Esophagus squamous epithelium (tissue), 5 donors: Measurements from ENCODE around the gene CNTNAP5. TPM values are rescaled to one million over a fixed set of nuclear protein-coding genes. Genes with fewer than 3 reads are reported as not detected.

Experiments used
- DNase-seq: peaks from one replicate; lab custom pipeline; 2025; lab: John Stamatoyannopoulos, UW
- H3K27ac ChIP-seq, 4 donors: fragments of 200-600 bp; sonication (generic); one replicate each; pipeline ENCODE4 v1.5.1; 2016 to 2019; ENCODE audit warnings: mild to moderate bottlenecking in 1 of 4
- H3K27me3 ChIP-seq, 4 donors: fragments of 200-600 bp; sonication (generic); 1 replicate in 3 of 4; 2 replicates in 1 of 4; pipeline versions ENCODE4 v1.5.1 to v1.6.0; 2017 to 2021; ENCODE audit warnings: antibody characterized with exemption in 1 of 4
- H3K36me3 ChIP-seq, 3 donors: fragments of 200-600 bp; sonication (generic); one replicate each; pipeline ENCODE4 v1.5.1; 2016 to 2019
- H3K4me1 ChIP-seq, 3 donors: fragments of 200-600 bp; sonication (generic); one replicate each; pipeline ENCODE4 v1.5.1; 2017 to 2019
- H3K4me3 ChIP-seq, 4 donors: fragments of 200-600 bp; sonication (generic); 1 replicate in 3 of 4; 2 replicates in 1 of 4; pipeline ENCODE4 v1.5.1; 2016 to 2019; ENCODE audit warnings: mild to moderate bottlenecking in 2 of 4, moderate library complexity in 1 of 4
- H3K9me3 ChIP-seq, 3 donors: fragments of 200-600 bp; sonication (generic); one replicate each; pipeline ENCODE4 v1.5.1; 2016 to 2019
- POLR2A ChIP-seq, 4 donors: fragments of 450-650 bp; IDR thresholded peaks; one replicate each; pipeline ENCODE4 v1.6.1; 2017; ENCODE audit warnings: antibody characterized with exemption in 4 of 4, mild to moderate bottlenecking in 4 of 4, moderate library complexity in 3 of 4
- WGBS, 2 donors: methylation state at CpG; one replicate each; pipeline ENCODE4 v1.1.5; 2018; 5-methylcytosine and 5-hydroxymethylcytosine counted together
- intact Hi-C: fragments of 100-400 bp; cut with DNase I; formaldehyde crosslinking; loops from one replicate; pipeline ENCODE4 v1.15.0; 2022
- total RNA-seq, 4 donors: library from RNA; depleted of rRNA; stranded (reverse); fragments of >200 nt; gene quantifications; one replicate each; pipeline ENCODE4 v1.1.0, GENCODE V29; 2016
- TF ChIP-seq, protein P1 (sequence below), 6 experiments: fragments of 450-650 bp in 4 of 6; fragments of 200-600 bp in 2 of 6; sonication (generic) in 2 of 6; IDR thresholded peaks; one replicate each; pipeline ENCODE4 v1.5.1; 2016 to 2019; ENCODE audit warnings: antibody characterized with exemption in 6 of 6, mild to moderate bottlenecking in 4 of 6, moderate library complexity in 4 of 6
- donor health status: DM: yes; HTN: yes; CAD: no.

Gene CNTNAP5
- total RNA-seq, 4 donors from 2014 or later: not detected

DNA sequence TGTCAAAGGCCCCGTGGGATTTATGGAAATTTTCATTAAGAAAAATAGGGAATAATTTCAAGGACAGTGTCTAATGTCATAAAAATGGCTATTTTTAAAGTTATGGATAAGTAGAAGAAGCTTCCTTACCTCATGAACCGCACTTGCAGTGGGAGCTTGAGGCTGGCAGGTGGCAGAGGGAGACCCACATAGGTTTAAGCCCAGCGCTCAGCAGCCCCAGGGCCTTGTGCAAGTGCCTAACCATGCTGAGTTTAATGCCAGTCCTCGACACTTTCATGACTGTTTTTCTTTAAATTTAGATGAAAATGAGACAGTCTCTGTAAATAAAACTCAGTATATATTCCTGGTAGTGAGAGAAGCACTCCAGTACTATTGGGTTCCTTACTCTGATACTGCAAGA, 285.6 kb downstream of the CNTNAP5 start:
- Histone ChIP-seq H3K4me3 (no peak overlapping the region), H3K36me3 (no peaks in the 10 kb centered on the region), H3K9me3 (no peaks in the 10 kb centered on the region), H3K4me1 (no peaks in the 10 kb centered on the region), H3K27ac (no peak overlapping the region), H3K27me3 (no peaks in the 10 kb centered on the region)
- WGBS, 2 donors: 55 to 72% methylated on average over 4 of the region's 4 CpGs
- DNase-seq: no peak
- TF ChIP-seq POLR2A (IDR thresholded peaks at IDR 0.05): no peak
- TF ChIP-seq, protein P1, sequence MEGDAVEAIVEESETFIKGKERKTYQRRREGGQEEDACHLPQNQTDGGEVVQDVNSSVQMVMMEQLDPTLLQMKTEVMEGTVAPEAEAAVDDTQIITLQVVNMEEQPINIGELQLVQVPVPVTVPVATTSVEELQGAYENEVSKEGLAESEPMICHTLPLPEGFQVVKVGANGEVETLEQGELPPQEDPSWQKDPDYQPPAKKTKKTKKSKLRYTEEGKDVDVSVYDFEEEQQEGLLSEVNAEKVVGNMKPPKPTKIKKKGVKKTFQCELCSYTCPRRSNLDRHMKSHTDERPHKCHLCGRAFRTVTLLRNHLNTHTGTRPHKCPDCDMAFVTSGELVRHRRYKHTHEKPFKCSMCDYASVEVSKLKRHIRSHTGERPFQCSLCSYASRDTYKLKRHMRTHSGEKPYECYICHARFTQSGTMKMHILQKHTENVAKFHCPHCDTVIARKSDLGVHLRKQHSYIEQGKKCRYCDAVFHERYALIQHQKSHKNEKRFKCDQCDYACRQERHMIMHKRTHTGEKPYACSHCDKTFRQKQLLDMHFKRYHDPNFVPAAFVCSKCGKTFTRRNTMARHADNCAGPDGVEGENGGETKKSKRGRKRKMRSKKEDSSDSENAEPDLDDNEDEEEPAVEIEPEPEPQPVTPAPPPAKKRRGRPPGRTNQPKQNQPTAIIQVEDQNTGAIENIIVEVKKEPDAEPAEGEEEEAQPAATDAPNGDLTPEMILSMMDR (IDR thresholded peaks at IDR 0.05): no peak
- intact Hi-C loops: no loop called here

- Histone ChIP-seq H3K9me3 (no peaks in the 10 kb centered on the region), H3K27ac (no peak overlapping the region), H3K4me3 (no peak overlapping the region), H3K36me3 (no peaks in the 10 kb centered on the region), H3K27me3 (no peaks in the 10 kb centered on the region), H3K4me1 (no peaks in the 10 kb centered on the region)
- 81 to 88% methylated on average over 8 of the region's 8 CpGs for WGBS, 2 donors
- intact Hi-C loops: no loop called here
- no peak for TF ChIP-seq POLR2A (IDR thresholded peaks at IDR 0.05)
- TF ChIP-seq, protein P1 (IDR thresholded peaks at IDR 0.05): no peak
- no peak for DNase-seq
Observed at GRCh38 chr2:124314084-124314483, 289.0 kb downstream of the CNTNAP5 start.

DNA sequence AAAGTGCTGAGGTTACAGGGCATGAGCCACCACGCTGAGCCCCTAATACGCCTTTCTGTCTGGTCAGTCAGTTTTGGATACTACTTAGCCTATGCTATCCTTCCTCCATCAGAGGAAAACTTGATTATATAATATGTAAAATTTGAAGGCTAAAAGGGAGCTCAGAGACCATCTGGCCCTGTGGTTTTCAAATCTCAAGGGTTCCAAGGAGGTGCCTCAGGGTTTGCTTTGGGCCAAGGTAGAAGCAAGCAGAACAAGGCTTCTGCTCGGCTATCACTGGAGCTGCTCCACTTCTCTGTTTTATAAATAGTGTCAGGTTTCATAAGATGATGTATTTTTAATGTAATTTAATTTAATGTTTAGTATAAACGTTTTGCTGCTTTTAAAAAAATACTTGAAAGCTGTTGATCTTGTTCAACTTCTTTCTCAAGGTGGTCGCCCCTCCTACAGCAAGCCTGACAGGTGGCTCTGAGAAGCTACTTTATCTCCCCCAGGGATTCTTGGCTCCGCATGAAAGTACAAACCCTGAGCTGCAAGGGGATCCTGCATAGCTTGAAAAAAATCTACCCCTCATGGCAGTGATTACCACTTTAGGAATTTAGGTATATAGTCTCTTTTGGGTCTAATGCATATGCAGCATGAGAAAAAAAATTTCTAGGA, 290.3 kb downstream of the CNTNAP5 start:
- Histone ChIP-seq H3K27me3 (no peaks in the 10 kb centered on the region), H3K9me3 (no peaks in the 10 kb centered on the region), H3K36me3 (no peaks in the 10 kb centered on the region), H3K4me3 (no peak overlapping the region), H3K4me1 (no peaks in the 10 kb centered on the region), H3K27ac (no peak overlapping the region)
- intact Hi-C loops: no loop called here
- 57 to 62% methylated on average over 6 of the region's 6 CpGs for WGBS, 2 donors
- TF ChIP-seq, protein P1 (IDR thresholded peaks at IDR 0.05): no peak
- TF ChIP-seq POLR2A (IDR thresholded peaks at IDR 0.05): no peak
- no peak for DNase-seq

DNA sequence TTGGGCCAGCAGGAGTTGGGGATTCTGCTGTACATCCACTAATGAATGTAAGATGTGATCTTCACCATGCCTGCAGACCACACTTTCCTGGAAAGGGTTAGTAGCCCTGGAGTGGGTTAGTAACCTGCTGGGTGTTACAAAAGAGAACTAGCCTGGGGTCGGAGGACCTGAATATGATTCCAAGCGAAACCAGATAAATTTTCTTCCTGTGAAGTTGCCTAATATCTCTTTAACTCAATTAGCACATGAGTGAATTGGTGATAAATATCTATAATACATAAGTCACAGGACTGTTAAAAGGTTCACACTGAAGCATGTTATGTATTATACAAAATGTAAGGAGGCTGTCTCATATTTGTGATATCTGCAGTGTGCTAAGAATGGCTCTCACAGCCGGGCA, 291.0 kb downstream of the CNTNAP5 start:
- intact Hi-C loops: no loop called here
- Histone ChIP-seq H3K27ac (no peak overlapping the region), H3K9me3 (no peaks in the 10 kb centered on the region), H3K27me3 (no peaks in the 10 kb centered on the region), H3K4me1 (no peaks in the 10 kb centered on the region), H3K36me3 (no peaks in the 10 kb centered on the region), H3K4me3 (no peak overlapping the region)
- TF ChIP-seq, protein P1 (IDR thresholded peaks at IDR 0.05): no peak
- TF ChIP-seq POLR2A (IDR thresholded peaks at IDR 0.05): no peak
- 83 to 88% methylated on average over 3 of the region's 3 CpGs for WGBS, 2 donors
- no peak for DNase-seq

DNA sequence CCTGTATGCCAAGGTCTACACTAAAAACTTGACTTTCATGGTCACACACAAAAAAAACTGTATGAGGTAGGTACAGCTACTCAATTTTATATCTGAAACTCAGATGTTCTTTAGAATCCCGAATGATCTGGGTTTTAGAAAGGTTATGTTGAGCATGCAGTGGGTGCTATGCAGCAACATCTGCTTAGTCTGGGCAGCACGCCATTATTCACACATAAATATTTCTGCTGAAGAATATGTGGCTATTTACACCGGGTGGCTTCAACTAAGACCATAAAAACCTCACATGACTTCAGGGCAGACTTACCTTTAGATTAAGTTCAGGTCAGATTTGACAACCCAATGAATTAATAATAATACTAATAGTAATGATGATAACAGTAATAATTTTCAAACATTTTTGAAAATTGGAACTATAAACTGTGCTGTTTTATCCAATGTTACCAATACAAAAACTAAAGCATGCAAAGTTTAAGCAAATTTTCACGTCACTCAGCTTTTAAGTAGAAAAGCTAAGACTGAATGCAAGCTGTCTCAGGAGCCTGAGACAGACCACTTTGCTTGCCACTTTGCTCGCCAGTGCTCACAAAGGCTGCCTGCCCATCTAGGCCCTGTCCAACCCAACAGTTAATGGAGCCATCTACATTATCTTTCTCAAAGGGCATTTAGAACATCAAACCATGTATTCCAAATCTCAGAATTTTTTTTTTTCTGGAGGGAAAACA, 292.0 kb downstream of the CNTNAP5 start:
- 45 to 50% methylated on average over 5 of the region's 5 CpGs for WGBS, 2 donors
- no peak for DNase-seq
- H3K27me3 ChIP-seq: no peaks in the 10 kb centered on the region
- H3K36me3 ChIP-seq: no peaks in the 10 kb centered on the region
- no peaks in the 10 kb centered on the region for H3K9me3 ChIP-seq
- no peak for TF ChIP-seq POLR2A (IDR thresholded peaks at IDR 0.05)
- TF ChIP-seq, protein P1 (IDR thresholded peaks at IDR 0.05): no peak
- no peaks in the 10 kb centered on the region for H3K4me1 ChIP-seq
- H3K4me3 ChIP-seq: no peak overlapping the region
- H3K27ac ChIP-seq: no peak overlapping the region
- intact Hi-C loops: no loop called here
